ENCODE results near the gene HINT3. TPM values are rescaled to one million over a fixed set of nuclear protein-coding genes. Genes with fewer than 3 reads are reported as not detected.
A peak's percentile ranks its signal among the peaks of the same experiment; 100 is the strongest.
"Not testable (repeated sequence)": the region's sequence is repeated elsewhere in the genome, so short reads cannot be mapped to it uniquely, and the experiment has no call there.

Gene HINT3
- total RNA-seq, 1 donor, result 22.5 TPM

- H3K9me3 ChIP-seq (ENCODE audit: low read depth, low read length), result no peaks in the 10 kb centered on the region
- H3K4me3 ChIP-seq (ENCODE audit: low read length), result no peak overlapping the region
- no peaks in the 10 kb centered on the region for H3K27me3 ChIP-seq (ENCODE audit: insufficient read depth, low read length)
- H3K4me1 ChIP-seq (ENCODE audit: insufficient read depth, low read length), result no peaks in the 10 kb centered on the region
Measured at GRCh38 chr6:125966569-125966968, 10.0 kb downstream of the HINT3 start.

GRCh38 chr6:125968493-125968892 lies 11.9 kb downstream of the HINT3 start:
- Histone ChIP-seq H3K4me1 (ENCODE audit: insufficient read depth, low read length) (no peaks in the 10 kb centered on the region), H3K27me3 (ENCODE audit: insufficient read depth, low read length) (no peaks in the 10 kb centered on the region), H3K4me3 (ENCODE audit: low read length) (no peak overlapping the region), H3K9me3 (ENCODE audit: low read depth, low read length) (no peaks in the 10 kb centered on the region)

GRCh38 chr6:125970760-125971159 lies 14.2 kb downstream of the HINT3 start:
- no peaks in the 10 kb centered on the region for H3K9me3 ChIP-seq (ENCODE audit: low read depth, low read length)
- H3K4me1 ChIP-seq (ENCODE audit: insufficient read depth, low read length), result no peaks in the 10 kb centered on the region
- no peaks in the 10 kb centered on the region for H3K27me3 ChIP-seq (ENCODE audit: insufficient read depth, low read length)
- H3K4me3 ChIP-seq (ENCODE audit: low read length), result no peak overlapping the region

- H3K4me1 ChIP-seq (ENCODE audit: insufficient read depth, low read length); H3K4me3 ChIP-seq (ENCODE audit: low read length); H3K27me3 ChIP-seq (ENCODE audit: insufficient read depth, low read length); H3K9me3 ChIP-seq (ENCODE audit: low read depth, low read length): not testable (repeated sequence)
Measured at GRCh38 chr6:125972478-125972877, 15.9 kb downstream of the HINT3 start.

GRCh38 chr6:125974214-125974866 lies 17.8 kb downstream of the HINT3 start:
- Histone ChIP-seq H3K4me1 (ENCODE audit: insufficient read depth, low read length) (no peaks in the 10 kb centered on the region), H3K4me3 (ENCODE audit: low read length) (no peak overlapping the region), H3K27me3 (ENCODE audit: insufficient read depth, low read length) (no peaks in the 10 kb centered on the region), H3K9me3 (ENCODE audit: low read depth, low read length) (no peaks in the 10 kb centered on the region)

GRCh38 chr6:125979101-125979500 lies 22.5 kb downstream of the HINT3 start:
- no peak overlapping the region for H3K4me3 ChIP-seq (ENCODE audit: low read length)
- H3K4me1 ChIP-seq (ENCODE audit: insufficient read depth, low read length), result no peaks in the 10 kb centered on the region
- no peaks in the 10 kb centered on the region for H3K27me3 ChIP-seq (ENCODE audit: insufficient read depth, low read length)
- H3K9me3 ChIP-seq (ENCODE audit: low read depth, low read length), result no peaks in the 10 kb centered on the region

- no peaks in the 10 kb centered on the region for H3K9me3 ChIP-seq (ENCODE audit: low read depth, low read length)
- H3K27me3 ChIP-seq (ENCODE audit: insufficient read depth, low read length), result no peaks in the 10 kb centered on the region
- peaks cover 4% of the 10 kb centered on the region for H3K4me1 ChIP-seq (ENCODE audit: insufficient read depth, low read length)
- H3K4me3 ChIP-seq (ENCODE audit: low read length), result no peak overlapping the region
Measured at GRCh38 chr6:125981571-125982185, 25.1 kb downstream of the HINT3 start.

- no peaks in the 10 kb centered on the region for H3K9me3 ChIP-seq (ENCODE audit: low read depth, low read length)
- peaks cover 13% of the 10 kb centered on the region for H3K4me1 ChIP-seq (ENCODE audit: insufficient read depth, low read length)
- H3K27me3 ChIP-seq (ENCODE audit: insufficient read depth, low read length), result no peaks in the 10 kb centered on the region
- no peak overlapping the region for H3K4me3 ChIP-seq (ENCODE audit: low read length)
Measured at GRCh38 chr6:125983246-125983945, 26.8 kb downstream of the HINT3 start.

- Histone ChIP-seq H3K27me3 (ENCODE audit: insufficient read depth, low read length) (no peaks in the 10 kb centered on the region), H3K9me3 (ENCODE audit: low read depth, low read length) (no peaks in the 10 kb centered on the region), H3K4me1 (ENCODE audit: insufficient read depth, low read length) (peaks cover 13% of the 10 kb centered on the region), H3K4me3 (ENCODE audit: low read length) (no peak overlapping the region)
Measured at GRCh38 chr6:125984311-125984710, 27.7 kb downstream of the HINT3 start.

- Histone ChIP-seq H3K27me3 (ENCODE audit: insufficient read depth, low read length) (no peaks in the 10 kb centered on the region), H3K9me3 (ENCODE audit: low read depth, low read length) (no peaks in the 10 kb centered on the region), H3K4me3 (ENCODE audit: low read length) (no peak overlapping the region), H3K4me1 (ENCODE audit: insufficient read depth, low read length) (peaks cover 13% of the 10 kb centered on the region)
Measured at GRCh38 chr6:125985522-125985921, 29.0 kb downstream of the HINT3 start.

GRCh38 chr6:125985979-125986300 lies 29.4 kb downstream of the HINT3 start:
- Histone ChIP-seq H3K4me1 (ENCODE audit: insufficient read depth, low read length) (peaks cover 13% of the 10 kb centered on the region), H3K9me3 (ENCODE audit: low read depth, low read length) (no peaks in the 10 kb centered on the region), H3K4me3 (ENCODE audit: low read length) (peak overlapping the region; percentile 77), H3K27me3 (ENCODE audit: insufficient read depth, low read length) (no peaks in the 10 kb centered on the region)

- Histone ChIP-seq H3K4me3 (ENCODE audit: low read length) (peak within 1 kb of the TSS; percentile 77), H3K9me3 (ENCODE audit: low read depth, low read length) (no peaks in the 10 kb centered on the region), H3K27me3 (ENCODE audit: insufficient read depth, low read length) (no peaks in the 10 kb centered on the region), H3K4me1 (ENCODE audit: insufficient read depth, low read length) (peaks cover 13% of the 10 kb centered on the region)
Measured at GRCh38 chr6:125986301-125987025, 29.9 kb downstream of the HINT3 start, which contains the start of gene TRMT11. TRMT11 (plus strand) TSS chr6:125986540; CDS start chr6:125986551, 11 bp downstream.

GRCh38 chr6:125987026-125987617 lies 30.6 kb downstream of the HINT3 start:
- Histone ChIP-seq H3K4me1 (ENCODE audit: insufficient read depth, low read length) (peaks cover 13% of the 10 kb centered on the region), H3K27me3 (ENCODE audit: insufficient read depth, low read length) (no peaks in the 10 kb centered on the region), H3K9me3 (ENCODE audit: low read depth, low read length) (no peaks in the 10 kb centered on the region), H3K4me3 (ENCODE audit: low read length) (peak overlapping the region; percentile 77)

GRCh38 chr6:125988280-125988679 lies 31.7 kb downstream of the HINT3 start:
- Histone ChIP-seq H3K4me1 (ENCODE audit: insufficient read depth, low read length) (peaks cover 13% of the 10 kb centered on the region), H3K27me3 (ENCODE audit: insufficient read depth, low read length) (no peaks in the 10 kb centered on the region), H3K4me3 (ENCODE audit: low read length) (no peak overlapping the region), H3K9me3 (ENCODE audit: low read depth, low read length) (no peaks in the 10 kb centered on the region)

GRCh38 chr6:125989631-125990030 lies 33.1 kb downstream of the HINT3 start:
- Histone ChIP-seq H3K4me3 (ENCODE audit: low read length) (no peak overlapping the region), H3K9me3 (ENCODE audit: low read depth, low read length) (no peaks in the 10 kb centered on the region), H3K4me1 (ENCODE audit: insufficient read depth, low read length) (peaks cover 13% of the 10 kb centered on the region), H3K27me3 (ENCODE audit: insufficient read depth, low read length) (no peaks in the 10 kb centered on the region)

All from mononuclear cell (primary cell).